Mesendoderm (in vitro differentiated cells): ENCODE results near the gene DISC1.

Experiments used
- DNase-seq: peaks from one replicate; pipeline ENCODE4 v3.0.0; 2013
- H2AK5ac ChIP-seq: 2 replicates; pipeline ENCODE4 v1.6.1; 2013; ENCODE audit warnings: low read length, inconsistent platforms
- H2BK120ac ChIP-seq: 2 replicates; pipeline ENCODE4 v1.6.1; 2013; ENCODE audit warnings: low read depth, mild to moderate bottlenecking, low read length, moderate library complexity, mixed read lengths
- H2BK15ac ChIP-seq: replicated peaks from 2 replicates; pipeline ENCODE4 v1.6.1; 2013; ENCODE audit warnings: low read depth, mild to moderate bottlenecking, moderate library complexity
- H2BK5ac ChIP-seq: 2 replicates; pipeline ENCODE4 v1.6.1; 2013; ENCODE audit warnings: low read length, inconsistent platforms
- H3K18ac ChIP-seq: 2 replicates; pipeline ENCODE4 v1.6.1; 2013; ENCODE audit warnings: mild to moderate bottlenecking, low read length, mixed read lengths
- H3K23ac ChIP-seq: one replicate; pipeline ENCODE4 v1.6.1; 2013; ENCODE audit warnings: low read length
- H3K27ac ChIP-seq: 2 replicates; pipeline ENCODE4 v1.5.1; 2013; ENCODE audit warnings: low read depth, mild to moderate bottlenecking, inconsistent platforms, low read length, moderate library complexity
- H3K27me3 ChIP-seq: 2 replicates; pipeline ENCODE4 v1.6.1; 2013; ENCODE audit warnings: low read length, control low read depth, mild to moderate bottlenecking, inconsistent platforms; ENCODE audit not compliant: insufficient read depth, poor library complexity
- H3K36me3 ChIP-seq: 2 replicates; pipeline ENCODE4 v1.6.1; 2013; ENCODE audit warnings: low read length, inconsistent platforms; ENCODE audit not compliant: control insufficient read depth, insufficient read depth
- H3K4ac ChIP-seq: one replicate; pipeline ENCODE4 v1.6.1; 2013; ENCODE audit warnings: low read depth, mild to moderate bottlenecking, low read length, moderate library complexity
- H3K4me1 ChIP-seq: 2 replicates; pipeline ENCODE4 v1.6.1; 2013; ENCODE audit warnings: low read depth, low read length, inconsistent platforms; ENCODE audit not compliant: control insufficient read depth
- H3K4me2 ChIP-seq: 2 replicates; pipeline ENCODE4 v1.6.1; 2013; ENCODE audit warnings: low read length
- H3K4me3 ChIP-seq: 2 replicates; pipeline ENCODE4 v1.5.1; 2013; ENCODE audit warnings: mild to moderate bottlenecking, low read length
- H3K56ac ChIP-seq: one replicate; pipeline ENCODE4 v1.6.1; 2013; ENCODE audit warnings: low read length
- H3K79me1 ChIP-seq: 2 replicates; pipeline ENCODE4 v1.6.1; 2013; ENCODE audit warnings: low read length, inconsistent platforms
- H3K79me2 ChIP-seq: 2 replicates; pipeline ENCODE4 v1.6.1; 2013; ENCODE audit warnings: mild to moderate bottlenecking, low read length; ENCODE audit not compliant: control insufficient read depth, insufficient read depth
- H3K9ac ChIP-seq: 2 replicates; pipeline ENCODE4 v1.6.1; 2013; ENCODE audit warnings: low read length, inconsistent platforms
- H4K5ac ChIP-seq: one replicate; pipeline ENCODE4 v1.6.1; 2013; ENCODE audit warnings: low read length
- H4K8ac ChIP-seq: one replicate; pipeline ENCODE4 v1.6.1; 2013; ENCODE audit warnings: low read depth, mild to moderate bottlenecking, control low read depth, low read length, moderate library complexity
- WGBS: extraction: QIAGEN DNeasy Blood & Tissue Kit; methylation state at CpG from one replicate; pipeline ENCODE4 v1.1.7; 2013; ENCODE audit warnings: low lambda C conversion rate, missing lambda C conversion rate; ENCODE audit not compliant: insufficient coverage; ENCODE audit errors: extremely low coverage; 5-methylcytosine and 5-hydroxymethylcytosine counted together

Gene DISC1

GRCh38 chr1:231935856-231936255 lies 309.3 kb downstream of the DISC1 start:
- no peak overlapping the region for H3K18ac ChIP-seq
- no peak overlapping the region for H4K5ac ChIP-seq
- H3K9ac ChIP-seq: no peak overlapping the region
- no peak overlapping the region for H4K8ac ChIP-seq
- H3K4me3 ChIP-seq: no peak overlapping the region
- H2BK120ac ChIP-seq: no peak overlapping the region
- no peak overlapping the region for H2AK5ac ChIP-seq
- no peaks in the 10 kb centered on the region for H3K79me2 ChIP-seq
- no peaks in the 10 kb centered on the region for H3K4me1 ChIP-seq
- H3K79me1 ChIP-seq: no peaks in the 10 kb centered on the region
- H2BK5ac ChIP-seq: no peak overlapping the region
- no peak overlapping the region for H2BK15ac ChIP-seq
- H3K4ac ChIP-seq: no peak overlapping the region
- no peak for DNase-seq
- no peaks in the 10 kb centered on the region for H3K36me3 ChIP-seq
- H3K27ac ChIP-seq: no peak overlapping the region
- H3K4me2 ChIP-seq: no peak overlapping the region
- H3K56ac ChIP-seq: no peak overlapping the region
- no peak overlapping the region for H3K23ac ChIP-seq
- H3K27me3 ChIP-seq: no peaks in the 10 kb centered on the region
- WGBS: no CpG with 5 or more reads among the region's 7 CpGs

- Histone ChIP-seq H4K5ac (no peak overlapping the region), H2BK5ac (no peak overlapping the region), H3K36me3 (no peaks in the 10 kb centered on the region), H2BK15ac (no peak overlapping the region), H3K27ac (no peak overlapping the region), H2BK120ac (no peak overlapping the region), H3K4me1 (no peaks in the 10 kb centered on the region), H3K4me2 (no peak overlapping the region), H3K23ac (no peak overlapping the region), H3K9ac (no peak overlapping the region), H3K18ac (no peak overlapping the region), H3K27me3 (no peaks in the 10 kb centered on the region), H3K4ac (no peak overlapping the region), H3K56ac (no peak overlapping the region), H3K79me1 (no peaks in the 10 kb centered on the region), H2AK5ac (no peak overlapping the region), H4K8ac (no peak overlapping the region), H3K4me3 (no peak overlapping the region), H3K79me2 (no peaks in the 10 kb centered on the region)
- DNase-seq: no peak
- no CpG with 5 or more reads among the region's 9 CpGs for WGBS
Observed at GRCh38 chr1:231936983-231937775, 310.6 kb downstream of the DISC1 start.

- H3K27me3 ChIP-seq: no peaks in the 10 kb centered on the region
- H3K27ac ChIP-seq: no peak overlapping the region
- no peaks in the 10 kb centered on the region for H3K36me3 ChIP-seq
- DNase-seq: no peak
- H2BK120ac ChIP-seq: no peak overlapping the region
- H4K8ac ChIP-seq: no peak overlapping the region
- no peaks in the 10 kb centered on the region for H3K79me2 ChIP-seq
- H3K18ac ChIP-seq: no peak overlapping the region
- H3K23ac ChIP-seq: no peak overlapping the region
- no peaks in the 10 kb centered on the region for H3K4me1 ChIP-seq
- no peak overlapping the region for H3K4me2 ChIP-seq
- no peak overlapping the region for H2BK15ac ChIP-seq
- no peak overlapping the region for H3K4ac ChIP-seq
- no peaks in the 10 kb centered on the region for H3K79me1 ChIP-seq
- H2AK5ac ChIP-seq: no peak overlapping the region
- no peak overlapping the region for H3K9ac ChIP-seq
- no peak overlapping the region for H4K5ac ChIP-seq
- H2BK5ac ChIP-seq: no peak overlapping the region
- H3K56ac ChIP-seq: no peak overlapping the region
- H3K4me3 ChIP-seq: no peak overlapping the region
- no CpG with 5 or more reads among the region's 2 CpGs for WGBS
Observed at GRCh38 chr1:231938211-231938610, 311.6 kb downstream of the DISC1 start.

- H2BK120ac ChIP-seq: no peak overlapping the region
- H3K4me3 ChIP-seq: no peak overlapping the region
- H3K4me2 ChIP-seq: no peak overlapping the region
- no peaks in the 10 kb centered on the region for H3K79me1 ChIP-seq
- no peak overlapping the region for H2BK15ac ChIP-seq
- no peaks in the 10 kb centered on the region for H3K36me3 ChIP-seq
- H3K27ac ChIP-seq: no peak overlapping the region
- no peak overlapping the region for H3K9ac ChIP-seq
- no peaks in the 10 kb centered on the region for H3K79me2 ChIP-seq
- H4K5ac ChIP-seq: no peak overlapping the region
- no peaks in the 10 kb centered on the region for H3K27me3 ChIP-seq
- H3K56ac ChIP-seq: no peak overlapping the region
- H3K4me1 ChIP-seq: no peaks in the 10 kb centered on the region
- no peak overlapping the region for H2AK5ac ChIP-seq
- H3K18ac ChIP-seq: no peak overlapping the region
- H4K8ac ChIP-seq: no peak overlapping the region
- H3K23ac ChIP-seq: no peak overlapping the region
- whole genome bisulfite sequencing: no CpG with 5 or more reads among the region's 6 CpGs
- no peak overlapping the region for H3K4ac ChIP-seq
- H2BK5ac ChIP-seq: no peak overlapping the region
- DNase-seq: no peak
Observed at GRCh38 chr1:231938711-231939110, 312.1 kb downstream of the DISC1 start.

- Histone ChIP-seq H3K56ac (no peak overlapping the region), H3K4me2 (no peak overlapping the region), H3K27ac (no peak overlapping the region), H3K79me1 (no peaks in the 10 kb centered on the region), H3K36me3 (no peaks in the 10 kb centered on the region), H3K4ac (no peak overlapping the region), H2BK15ac (no peak overlapping the region), H3K79me2 (no peaks in the 10 kb centered on the region), H4K5ac (no peak overlapping the region), H4K8ac (no peak overlapping the region), H3K23ac (no peak overlapping the region), H2BK120ac (no peak overlapping the region), H2BK5ac (no peak overlapping the region), H3K4me1 (no peaks in the 10 kb centered on the region), H3K27me3 (no peaks in the 10 kb centered on the region), H3K4me3 (no peak overlapping the region), H3K9ac (no peak overlapping the region), H3K18ac (no peak overlapping the region), H2AK5ac (no peak overlapping the region)
- DNase-seq: no peak
- WGBS: no CpG with 5 or more reads among the region's 4 CpGs
Observed at GRCh38 chr1:231939118-231939517, 312.5 kb downstream of the DISC1 start.

GRCh38 chr1:231940116-231940515 lies 313.5 kb downstream of the DISC1 start:
- Histone ChIP-seq H3K9ac (no peak overlapping the region), H2BK15ac (no peak overlapping the region), H3K23ac (no peak overlapping the region), H3K36me3 (no peaks in the 10 kb centered on the region), H3K4ac (no peak overlapping the region), H3K4me3 (no peak overlapping the region), H4K8ac (no peak overlapping the region), H3K4me1 (no peaks in the 10 kb centered on the region), H3K79me2 (no peaks in the 10 kb centered on the region), H3K56ac (no peak overlapping the region), H3K18ac (no peak overlapping the region), H3K27ac (no peak overlapping the region), H3K79me1 (no peaks in the 10 kb centered on the region), H4K5ac (no peak overlapping the region), H3K27me3 (no peaks in the 10 kb centered on the region), H2BK5ac (no peak overlapping the region), H2AK5ac (no peak overlapping the region), H2BK120ac (no peak overlapping the region), H3K4me2 (no peak overlapping the region)
- DNase-seq: no peak
- WGBS: no CpG with 5 or more reads among the region's 7 CpGs
